A549 (cell line): ENCODE results near the gene EPB41L1.

Experiments used
- CBX2 ChIP-seq: fragments of 200-600 bp; sonication (generic); IDR thresholded peaks from 2 replicates; pipeline ENCODE4 v1.6.1; 2016; ENCODE audit warnings: low read depth, mild to moderate bottlenecking, borderline replicate concordance
- CEBPB ChIP-seq, 2 experiments: fragments of >200 bp in 1 of 2; sonication (Bioruptor Twin) in 1 of 2; formaldehyde crosslinking in 1 of 2; IDR thresholded peaks; 2 replicates each; pipeline ENCODE4 v1.6.1; 2012 to 2016
- CHD2 ChIP-seq: fragments of 150-350 bp; IDR thresholded peaks from 2 replicates; pipeline ENCODE4 v1.6.1; 2014; ENCODE audit warnings: low read length; ENCODE audit not compliant: partially characterized antibody
- CHD4 ChIP-seq: fragments of 200-600 bp; sonication (generic); IDR thresholded peaks from 2 replicates; pipeline ENCODE4 v1.6.1; 2016; ENCODE audit warnings: antibody characterized with exemption, mild to moderate bottlenecking, borderline replicate concordance
- JUNB ChIP-seq: fragments of >200 bp; sonication (Bioruptor Twin); formaldehyde crosslinking; IDR thresholded peaks from 2 replicates; pipeline ENCODE4 v1.6.1; 2016
- POLR2A ChIP-seq: IDR thresholded peaks from 2 replicates; pipeline ENCODE4 v1.6.1; 2012; ENCODE audit warnings: mild to moderate bottlenecking, low read length
- SMC3 ChIP-seq: fragments of >200 bp; sonication (Bioruptor Twin); formaldehyde crosslinking; IDR thresholded peaks from 3 replicates; pipeline ENCODE4 v1.6.1; 2018; ENCODE audit warnings: inconsistent platforms
- ZC3H11A ChIP-seq: fragments of 450-650 bp; IDR thresholded peaks from 2 replicates; pipeline ENCODE4 v1.6.1; 2014; ENCODE audit warnings: antibody characterized with exemption, mild to moderate bottlenecking
- TF ChIP-seq, protein P1 (sequence below): fragments of >200 bp; sonication (Bioruptor Twin); formaldehyde crosslinking; IDR thresholded peaks from 3 replicates; pipeline ENCODE4 v1.5.1; 2016

- TF ChIP-seq CHD2 (no peak), CHD4 (no peak), POLR2A (no peak), JUNB (no peak), CEBPB (IDR thresholded peaks at IDR 0.05) (no peak), CBX2 (no peak), ZC3H11A (no peak), SMC3 (no peak)
- TF ChIP-seq, protein P1, sequence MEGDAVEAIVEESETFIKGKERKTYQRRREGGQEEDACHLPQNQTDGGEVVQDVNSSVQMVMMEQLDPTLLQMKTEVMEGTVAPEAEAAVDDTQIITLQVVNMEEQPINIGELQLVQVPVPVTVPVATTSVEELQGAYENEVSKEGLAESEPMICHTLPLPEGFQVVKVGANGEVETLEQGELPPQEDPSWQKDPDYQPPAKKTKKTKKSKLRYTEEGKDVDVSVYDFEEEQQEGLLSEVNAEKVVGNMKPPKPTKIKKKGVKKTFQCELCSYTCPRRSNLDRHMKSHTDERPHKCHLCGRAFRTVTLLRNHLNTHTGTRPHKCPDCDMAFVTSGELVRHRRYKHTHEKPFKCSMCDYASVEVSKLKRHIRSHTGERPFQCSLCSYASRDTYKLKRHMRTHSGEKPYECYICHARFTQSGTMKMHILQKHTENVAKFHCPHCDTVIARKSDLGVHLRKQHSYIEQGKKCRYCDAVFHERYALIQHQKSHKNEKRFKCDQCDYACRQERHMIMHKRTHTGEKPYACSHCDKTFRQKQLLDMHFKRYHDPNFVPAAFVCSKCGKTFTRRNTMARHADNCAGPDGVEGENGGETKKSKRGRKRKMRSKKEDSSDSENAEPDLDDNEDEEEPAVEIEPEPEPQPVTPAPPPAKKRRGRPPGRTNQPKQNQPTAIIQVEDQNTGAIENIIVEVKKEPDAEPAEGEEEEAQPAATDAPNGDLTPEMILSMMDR: no peak
Measured at GRCh38 chr20:36234771-36235320, 80.3 kb downstream of the EPB41L1 start.
